Measurements from ENCODE around the gene RPAP2. TPM values are rescaled to one million over a fixed set of nuclear protein-coding genes. Genes with fewer than 3 reads are reported as not detected.
A peak's percentile ranks its signal among the peaks of the same experiment; 100 is the strongest.
"Not testable (repeated sequence)": the region's sequence is repeated elsewhere in the genome, so short reads cannot be mapped to it uniquely, and the experiment has no call there.

Gene RPAP2
- 20.4 TPM for total RNA-seq
- long read RNA-seq, full-length matches to known transcripts = 12 of 16 reads
- long read RNA-seq, partial matches to known transcripts = 0 of 16 reads
- long read RNA-seq, other reads (novel, unspliced or antisense) = 4 of 16 reads

DNA sequence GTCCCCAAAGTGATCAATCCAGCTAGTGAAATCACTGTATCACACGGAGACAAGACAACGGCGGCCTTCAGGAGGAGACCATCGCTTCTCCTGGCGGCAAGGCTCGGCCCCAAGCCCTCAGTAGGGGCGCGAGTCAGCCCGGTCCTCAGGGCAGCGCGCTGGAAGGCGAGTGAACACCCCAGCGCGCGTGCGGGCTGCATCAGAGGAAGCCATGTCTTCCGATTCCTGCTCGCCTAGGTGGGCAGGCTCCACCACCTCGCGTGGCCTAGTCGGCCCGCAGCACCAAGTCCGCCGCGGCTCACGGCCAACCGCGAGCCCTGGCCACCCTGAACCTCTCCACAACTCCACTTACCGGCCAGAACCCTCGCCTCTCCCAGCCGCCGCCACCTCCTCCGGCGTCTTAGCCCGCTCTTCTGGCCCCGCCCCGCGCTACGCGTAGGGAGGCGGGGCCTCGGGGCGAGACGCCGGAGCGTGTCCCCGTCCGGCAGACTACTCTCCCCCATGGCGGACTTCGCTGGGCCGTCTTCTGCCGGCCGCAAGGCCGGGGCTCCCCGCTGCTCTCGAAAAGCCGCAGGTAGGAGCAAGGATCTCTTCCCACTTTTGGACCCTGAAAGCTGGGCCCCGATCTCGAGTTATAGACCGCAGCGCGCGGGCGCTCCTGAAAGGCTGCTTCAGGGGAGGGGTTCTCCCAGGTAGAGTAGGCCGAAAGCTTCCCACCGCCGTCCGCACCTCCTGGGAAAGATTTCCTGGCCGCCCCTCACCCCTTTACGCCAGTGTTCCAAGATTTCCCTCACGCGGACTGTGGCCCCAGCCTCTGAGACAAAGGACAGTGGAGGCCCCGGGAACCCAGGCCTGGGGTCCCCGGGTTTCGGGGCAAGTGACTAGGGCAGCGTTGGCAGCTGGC lies at the start of gene RPAP2, which contains the start of gene GLMN:
Gene RPAP2, plus strand, starts transcription at position 487 of the 904 bp plus-strand sequence. Its CDS starts 15 bp downstream, at position 502.
Gene GLMN, minus strand, starts transcription at position 415 of the 904 bp plus-strand sequence. CDS start 988 bp downstream, outside the sequence.
- DNase-seq (peak; percentile 89), ATAC-seq (ENCODE audit: poor library complexity) (peak; percentile 100)
- intact Hi-C loops (cut with DNase I) = loop anchor here (10.0 kb wide), 1 partner anchor 374 kb away; no protein-coding TSS in a partner anchor

DNA sequence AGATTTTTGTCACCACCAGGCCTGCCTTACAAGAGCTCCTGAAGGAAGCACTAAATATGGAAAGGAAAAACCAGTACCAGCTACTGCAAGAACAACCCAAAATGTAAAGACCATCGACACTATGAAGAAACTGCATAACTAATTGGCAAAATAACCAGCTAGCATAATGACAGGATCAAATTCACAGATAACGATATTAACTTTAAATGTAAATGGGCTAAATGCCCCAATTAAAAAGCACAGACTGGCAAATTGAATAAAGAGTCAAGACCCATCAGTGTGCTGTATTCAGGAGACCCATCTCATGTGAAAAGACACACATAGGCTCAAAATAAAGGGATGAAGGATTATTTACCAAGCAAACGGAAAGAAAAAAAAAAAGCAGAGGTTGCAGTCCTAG lies 44.1 kb upstream of the RPAP2 start:
- DNase-seq; ATAC-seq (ENCODE audit: poor library complexity); intact Hi-C loops (cut with DNase I): not testable (repeated sequence)

DNA sequence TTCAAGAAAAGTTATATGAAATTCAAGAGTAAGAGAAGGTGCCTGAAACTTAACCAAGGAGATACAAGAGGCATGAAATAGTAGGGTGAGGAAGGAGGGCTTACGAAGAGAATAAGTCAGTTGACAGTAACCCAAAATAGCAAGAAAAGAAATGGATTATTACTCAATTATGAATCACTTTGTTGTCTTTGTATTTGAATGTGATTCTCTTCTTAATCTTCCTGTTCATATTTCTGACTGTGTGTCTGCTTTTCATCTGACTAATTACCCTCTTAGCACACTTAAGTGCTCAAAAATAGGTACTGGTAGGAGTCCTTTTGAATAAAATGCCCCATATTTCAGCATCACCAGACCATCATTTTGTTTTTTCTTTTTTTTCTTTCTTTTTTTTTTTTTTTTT lies 39.5 kb upstream of the RPAP2 start:
- ATAC-seq (ENCODE audit: poor library complexity) = no peak
- intact Hi-C loops (cut with DNase I) = no loop called here
- DNase-seq = no peak

DNA sequence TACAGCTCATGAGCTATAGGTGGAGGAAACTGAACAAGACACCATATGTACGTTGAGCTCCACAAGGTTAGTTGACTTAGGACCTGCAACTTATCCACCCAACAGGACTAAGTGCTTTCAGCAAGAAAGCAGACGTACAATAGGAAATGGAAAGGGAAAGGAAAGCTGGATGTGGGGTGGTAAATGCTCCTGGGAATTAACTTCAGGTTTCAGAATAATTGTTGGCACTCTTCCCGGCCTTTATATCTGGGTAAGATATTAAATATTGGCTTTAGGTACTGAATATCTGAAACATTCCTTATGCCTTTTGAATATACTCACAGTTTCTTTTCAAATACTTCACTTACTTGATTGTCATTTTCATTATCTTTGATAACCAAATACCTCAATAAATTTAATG lies 36.3 kb upstream of the RPAP2 start:
- no peak for ATAC-seq (ENCODE audit: poor library complexity)
- intact Hi-C loops (cut with DNase I) = no loop called here
- DNase-seq = no peak

DNA sequence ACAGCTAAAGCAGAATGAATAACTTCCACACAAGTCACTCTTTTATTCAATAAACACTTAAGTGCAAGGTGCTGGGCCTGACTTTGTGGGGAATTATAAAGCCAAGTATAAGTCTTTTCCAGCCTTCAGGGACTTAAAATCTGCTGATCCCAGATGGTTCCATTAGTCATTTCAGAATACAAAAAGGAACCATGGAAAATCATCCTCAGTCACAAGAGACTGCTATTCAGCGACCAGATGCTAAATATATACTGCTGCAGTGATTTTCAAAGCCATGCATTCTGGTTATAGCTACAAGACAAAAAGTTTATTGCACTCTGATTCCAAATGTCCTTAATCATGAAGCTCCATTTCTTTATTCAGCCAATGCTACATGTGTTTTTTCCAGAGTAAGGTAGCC lies 25.8 kb upstream of the RPAP2 start:
- ATAC-seq (ENCODE audit: poor library complexity) (no peak), DNase-seq (no peak)
- intact Hi-C loops (cut with DNase I) = loop anchor here (10.0 kb wide), 1 partner anchor 268 kb away; no protein-coding TSS in a partner anchor

DNA sequence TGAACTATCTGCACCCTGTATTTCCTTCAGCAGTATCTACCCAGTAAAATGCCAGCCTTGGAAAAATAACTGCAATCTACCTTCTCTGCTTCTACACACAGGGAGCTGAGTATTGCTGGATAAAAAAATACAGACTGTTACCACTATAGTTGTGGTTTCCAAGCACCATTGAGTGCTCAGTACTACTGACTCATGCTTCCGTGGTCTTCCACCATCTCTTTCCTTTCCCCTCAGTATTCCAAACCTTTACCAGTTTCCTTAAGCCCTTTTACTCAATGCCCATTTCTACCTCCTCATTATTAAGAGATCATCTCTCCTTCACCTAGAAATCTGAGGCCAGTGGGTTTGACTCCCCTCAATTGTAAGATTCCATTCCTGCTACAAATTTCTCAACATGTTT lies 23.9 kb upstream of the RPAP2 start:
- intact Hi-C loops (cut with DNase I) = loop anchor here (10.0 kb wide), 1 partner anchor 270 kb away; no protein-coding TSS in a partner anchor
- no peak for DNase-seq
- no peak for ATAC-seq (ENCODE audit: poor library complexity)

DNA sequence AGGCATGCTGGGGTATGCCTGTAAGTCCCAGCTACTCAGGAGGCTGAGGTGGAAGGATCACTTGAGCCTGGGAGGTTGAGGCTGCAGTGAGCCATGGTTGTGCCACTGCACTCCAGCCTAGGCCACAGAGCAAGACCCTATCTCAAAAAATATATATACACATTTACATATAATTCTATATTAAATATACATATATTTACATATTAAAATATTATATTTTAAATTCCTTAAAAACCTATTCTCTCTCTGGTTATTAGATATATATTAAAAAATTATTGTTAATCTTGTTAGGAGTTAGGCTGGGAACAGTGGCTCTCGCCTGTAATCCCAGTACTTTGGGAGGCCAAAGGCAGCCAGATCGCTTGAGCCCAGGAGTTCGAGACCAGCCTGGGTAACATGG lies 22.8 kb upstream of the RPAP2 start:
- intact Hi-C loops (cut with DNase I) = loop anchor here (10.0 kb wide), 1 partner anchor 271 kb away; no protein-coding TSS in a partner anchor
- ATAC-seq (ENCODE audit: poor library complexity) = no peak
- no peak for DNase-seq

DNA sequence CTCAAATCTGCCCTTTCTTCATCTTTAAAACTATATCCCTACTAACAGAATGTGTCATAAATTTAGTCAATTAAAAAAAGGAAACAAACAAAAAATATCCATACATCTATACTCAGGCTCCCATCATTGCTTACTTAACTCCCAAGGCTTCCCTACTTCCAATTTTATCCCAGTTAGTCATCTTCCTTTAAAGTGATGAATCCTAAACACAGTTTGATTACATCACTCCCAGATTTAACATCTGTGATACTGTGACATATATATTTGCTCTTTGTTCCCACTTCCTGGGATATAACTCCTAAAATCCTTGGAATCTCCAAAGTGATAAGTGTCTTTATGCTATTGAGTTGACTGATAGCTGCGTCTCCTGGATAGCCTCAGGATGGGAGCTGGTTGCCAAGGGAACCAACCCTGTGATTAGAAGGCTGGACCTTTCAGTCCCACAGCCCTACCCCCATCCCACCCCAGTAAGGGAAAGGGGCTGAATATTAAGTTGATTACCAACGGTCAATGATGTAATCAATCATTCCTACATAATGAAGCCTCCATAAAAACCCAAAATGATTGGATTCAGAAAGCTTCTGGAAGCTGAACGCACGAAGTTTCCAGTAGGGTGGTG lies 21.6 kb upstream of the RPAP2 start:
- no peak for ATAC-seq (ENCODE audit: poor library complexity)
- intact Hi-C loops (cut with DNase I) = loop anchor here (10.0 kb wide), 1 partner anchor 272 kb away; no protein-coding TSS in a partner anchor

DNA sequence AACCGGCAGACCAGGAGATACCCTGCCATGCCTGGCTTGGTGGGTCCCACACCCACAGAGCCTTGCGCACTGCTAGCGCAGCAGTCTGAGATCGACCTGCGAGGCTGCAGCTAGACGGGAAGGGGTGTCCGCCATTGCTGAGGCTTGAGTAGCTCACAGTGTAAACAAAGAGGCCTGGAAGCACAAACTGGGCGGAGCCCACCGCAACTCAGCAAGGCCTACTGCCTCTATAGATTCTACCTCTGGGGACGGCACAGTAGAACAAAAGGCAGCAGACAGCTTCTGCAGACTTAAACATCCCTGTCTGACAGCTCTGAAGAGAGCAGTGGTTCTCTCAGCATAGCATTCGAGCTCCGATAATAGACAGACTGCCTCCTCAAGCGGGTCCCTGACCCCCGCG lies 19.1 kb upstream of the RPAP2 start:
- not testable (repeated sequence) for ATAC-seq (ENCODE audit: poor library complexity); DNase-seq
- intact Hi-C loops (cut with DNase I) = loop anchor here (10.0 kb wide), 1 partner anchor 275 kb away; no protein-coding TSS in a partner anchor

More for the DNA sequence above, 21.6 kb upstream of the RPAP2 start:
- DNase-seq = no peak

DNA sequence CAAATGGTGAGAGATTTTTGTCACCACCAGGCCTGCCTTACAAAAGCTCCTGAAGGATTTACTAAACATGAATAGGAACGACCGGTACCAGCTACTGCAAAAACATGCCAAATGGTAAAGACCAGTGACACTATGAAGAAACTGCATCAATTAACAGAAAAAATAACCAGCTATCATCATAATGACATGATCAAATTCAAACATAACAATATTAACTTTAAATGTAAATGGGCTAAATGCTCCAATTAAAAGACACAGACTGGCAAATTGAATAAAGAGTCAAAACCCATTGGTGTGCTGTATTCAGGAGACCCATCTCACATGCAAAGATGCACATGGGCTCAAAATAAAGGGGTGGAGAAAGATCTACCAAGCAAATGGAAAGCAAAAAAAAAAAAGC lies 17.4 kb upstream of the RPAP2 start:
- DNase-seq; intact Hi-C loops (cut with DNase I); ATAC-seq (ENCODE audit: poor library complexity): not testable (repeated sequence)

DNA sequence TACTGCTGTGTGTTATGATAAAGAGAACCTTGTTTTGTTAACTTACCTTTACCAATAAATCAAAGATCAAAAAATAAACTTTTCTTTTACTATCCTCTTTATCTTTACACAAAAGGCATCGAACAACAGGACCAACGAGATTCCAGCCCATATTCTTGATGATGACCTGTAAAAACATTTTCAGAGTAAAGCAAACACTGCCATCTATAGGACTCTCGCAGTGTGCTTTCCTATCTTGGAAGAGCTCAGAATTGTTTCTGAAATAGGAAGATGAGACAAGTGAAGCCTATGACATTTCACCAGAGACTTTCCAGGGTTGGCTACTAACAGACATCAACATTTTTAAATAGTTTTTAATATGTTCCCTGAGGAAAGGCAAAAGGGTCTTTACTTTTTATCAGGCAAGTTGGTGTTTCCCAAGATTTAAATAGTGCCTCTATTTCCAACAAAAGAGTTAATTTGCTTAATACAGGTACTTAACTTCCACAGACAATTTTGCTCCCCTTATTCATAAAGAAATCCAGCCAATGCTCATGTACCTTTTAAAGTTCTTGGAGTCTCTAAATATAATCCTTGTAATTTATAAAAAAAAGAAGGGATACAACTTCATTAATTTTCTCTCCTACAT lies 7.4 kb upstream of the RPAP2 start:
- peak; percentile 64 for ATAC-seq (ENCODE audit: poor library complexity)
- intact Hi-C loops (cut with DNase I) = loop anchor here (10.0 kb wide), 1 partner anchor 367 kb away; no protein-coding TSS in a partner anchor
- DNase-seq = no peak

DNA sequence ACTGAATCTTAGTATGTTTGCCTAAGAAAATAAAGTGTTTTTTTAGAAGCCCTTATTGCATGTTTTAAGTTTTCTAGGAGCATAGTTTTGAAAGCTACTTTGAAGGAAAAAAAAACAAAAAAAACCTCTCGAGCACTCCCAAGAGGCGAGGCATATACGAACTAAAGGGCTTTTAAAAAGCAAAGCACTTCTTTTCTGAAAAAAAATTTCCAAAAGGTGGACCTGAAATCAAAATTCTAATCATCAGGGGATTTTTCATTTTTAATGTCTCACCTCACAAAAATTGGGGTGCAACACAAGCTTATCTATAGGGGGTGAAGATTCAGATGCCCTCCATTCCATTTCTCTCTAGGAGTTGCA lies 666 bp upstream of the RPAP2 start:
- ATAC-seq (ENCODE audit: poor library complexity) (peak; percentile 4), DNase-seq (no peak)
- intact Hi-C loops (cut with DNase I) = loop anchor here (10.0 kb wide), 1 partner anchor 373 kb away; no protein-coding TSS in a partner anchor

DNA sequence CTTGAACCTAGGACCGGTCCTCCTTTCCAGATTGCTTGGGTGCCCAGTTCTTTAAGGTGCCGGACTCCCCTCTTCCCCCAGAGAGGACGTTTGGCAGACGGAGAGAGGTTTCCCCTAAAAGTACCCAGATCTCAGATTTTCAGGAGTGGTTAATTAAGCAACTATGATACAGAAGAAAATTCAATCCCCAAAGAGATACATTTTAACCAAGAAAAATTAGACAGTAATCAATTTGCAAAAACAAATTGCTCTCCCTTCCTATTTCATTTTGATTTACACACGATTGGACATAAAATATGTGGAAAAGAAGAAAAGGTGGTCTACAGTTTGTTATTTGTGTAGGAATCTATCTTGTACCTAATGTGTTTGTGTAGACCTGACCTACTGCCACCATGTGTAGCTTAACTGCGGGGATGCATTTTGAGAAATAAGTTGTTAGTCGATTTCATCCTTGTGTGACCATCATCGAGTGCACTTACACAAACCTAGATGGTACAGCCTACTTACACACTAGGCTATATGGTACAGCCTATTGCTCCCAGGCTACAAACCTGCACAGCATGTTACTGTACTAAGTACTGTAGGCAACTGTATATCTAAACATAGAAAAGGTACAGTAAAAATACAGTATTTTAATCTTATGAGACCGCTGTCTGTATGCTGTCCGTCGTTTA lies 755 bp downstream of the RPAP2 start:
- DNase-seq = no peak
- intact Hi-C loops (cut with DNase I) = loop anchor here (10.0 kb wide), 1 partner anchor 375 kb away; no protein-coding TSS in a partner anchor
- ATAC-seq (ENCODE audit: poor library complexity) = no peak

DNA sequence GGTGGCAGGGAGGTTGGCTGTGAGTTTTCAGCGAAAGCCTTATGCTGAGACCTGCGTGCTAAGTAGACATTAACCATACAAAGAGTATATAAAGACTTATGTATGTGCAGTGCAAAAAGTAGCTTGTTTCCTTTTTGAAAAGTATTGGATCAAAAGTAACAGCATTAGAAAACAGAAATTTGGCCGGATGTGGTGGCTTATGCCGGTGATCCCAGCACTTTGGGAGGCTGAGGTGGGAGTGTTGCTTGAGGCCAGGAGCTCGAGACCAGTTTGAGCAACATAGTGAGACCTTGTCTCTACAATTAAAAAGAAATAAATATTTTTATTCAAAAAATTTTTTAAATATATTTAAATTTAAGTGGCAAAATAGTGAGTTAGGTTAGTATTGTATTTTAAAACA lies 2.2 kb downstream of the RPAP2 start:
- intact Hi-C loops (cut with DNase I) = no loop called here
- DNase-seq = no peak
- no peak for ATAC-seq (ENCODE audit: poor library complexity)

DNA sequence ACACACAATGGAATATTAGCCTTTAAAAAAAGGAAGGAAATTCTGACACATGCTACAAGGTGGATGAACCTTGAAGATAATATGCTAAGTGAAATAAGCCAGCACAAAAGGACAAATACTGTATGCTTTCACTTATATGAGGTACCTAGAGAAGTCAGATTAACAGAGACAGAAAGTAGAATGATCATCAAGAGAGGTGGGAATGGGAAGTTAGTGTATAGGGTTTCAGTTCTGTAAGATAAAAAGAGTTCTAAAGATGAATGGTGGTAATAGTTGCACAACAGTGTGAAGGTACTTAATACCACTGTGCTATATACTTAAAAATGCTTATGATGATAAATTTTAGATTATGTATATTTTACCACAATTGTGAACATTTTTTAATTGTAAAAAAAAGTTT lies 7.2 kb downstream of the RPAP2 start:
- no peak for ATAC-seq (ENCODE audit: poor library complexity)
- intact Hi-C loops (cut with DNase I) = no loop called here

DNA sequence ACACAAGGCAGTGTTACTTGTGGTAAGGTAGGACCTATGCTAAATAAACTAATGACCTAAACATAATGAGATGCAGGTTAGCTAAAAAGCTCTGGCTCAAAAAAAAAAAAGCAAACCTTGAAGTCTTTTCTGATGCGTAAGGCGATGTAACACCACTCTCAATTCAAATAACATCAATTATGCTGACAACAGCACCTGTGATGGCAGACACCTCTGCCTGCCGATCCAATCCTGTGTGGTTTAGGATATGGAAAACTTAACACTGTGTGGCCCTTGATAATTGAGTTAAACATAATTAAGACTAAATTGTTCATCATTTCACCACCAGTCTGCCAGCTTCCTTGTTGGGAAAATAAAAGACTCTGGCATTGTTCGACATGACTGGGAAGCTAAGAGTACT lies 9.1 kb downstream of the RPAP2 start:
- intact Hi-C loops (cut with DNase I) = no loop called here
- ATAC-seq (ENCODE audit: poor library complexity) = no peak
- no peak for DNase-seq

More for the DNA sequence above, 7.2 kb downstream of the RPAP2 start:
- DNase-seq = no peak

DNA sequence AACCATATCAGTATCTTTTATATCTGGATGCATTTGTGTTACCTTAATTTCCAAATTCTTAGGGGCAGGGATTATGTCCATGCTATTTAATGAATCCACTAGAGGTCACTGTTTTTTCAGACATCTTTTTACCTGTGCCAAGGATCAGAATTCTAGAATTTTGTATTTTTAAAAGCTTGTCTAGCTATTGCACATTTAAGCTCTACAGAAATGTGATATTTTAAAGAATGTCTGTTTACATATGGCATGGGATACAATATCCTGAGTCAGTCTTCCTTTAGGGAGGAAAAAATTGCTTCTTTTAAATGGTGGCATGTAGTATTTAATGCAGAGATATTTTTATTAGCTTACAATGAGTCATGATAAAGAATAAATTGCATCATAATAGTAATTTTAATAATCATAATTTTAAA lies 11.3 kb downstream of the RPAP2 start:
- DNase-seq (no peak), ATAC-seq (ENCODE audit: poor library complexity) (peak; percentile 51)
- intact Hi-C loops (cut with DNase I) = no loop called here

DNA sequence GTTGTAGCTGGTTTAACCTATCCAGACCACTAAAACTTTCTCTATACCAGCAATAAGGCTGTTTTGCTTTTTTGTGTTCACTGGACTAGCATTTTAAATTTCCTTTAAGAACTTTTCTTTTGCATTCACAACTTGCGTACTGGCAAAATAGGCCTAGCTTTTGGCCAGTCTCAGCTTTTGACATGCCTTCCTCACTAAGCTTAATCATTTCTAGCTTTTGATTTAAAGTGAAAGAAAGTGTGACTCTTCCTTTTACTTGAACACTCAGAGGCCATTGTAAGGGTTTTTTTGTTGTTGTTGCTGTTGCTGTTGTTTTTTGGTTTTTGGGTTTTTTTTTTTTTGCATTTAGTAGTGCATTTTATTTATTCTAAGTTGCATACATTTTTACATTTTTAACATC lies 15.2 kb downstream of the RPAP2 start:
- DNase-seq (no peak), ATAC-seq (ENCODE audit: poor library complexity) (no peak)
- intact Hi-C loops (cut with DNase I) = no loop called here

Data from Right ventricle myocardium superior (tissue), 1 donor.